Fibroblast of peridontal ligament (primary cell): ENCODE results near the gene PKN2.
"Not testable (repeated sequence)": the region's sequence is repeated elsewhere in the genome, so short reads cannot be mapped to it uniquely, and the experiment has no call there.

Source experiments
- DNase-seq: peaks from one replicate; pipeline ENCODE4 v3.0.0-alpha.2; 2010; ENCODE audit errors: extremely low read depth

PKN2 gene

DNA sequence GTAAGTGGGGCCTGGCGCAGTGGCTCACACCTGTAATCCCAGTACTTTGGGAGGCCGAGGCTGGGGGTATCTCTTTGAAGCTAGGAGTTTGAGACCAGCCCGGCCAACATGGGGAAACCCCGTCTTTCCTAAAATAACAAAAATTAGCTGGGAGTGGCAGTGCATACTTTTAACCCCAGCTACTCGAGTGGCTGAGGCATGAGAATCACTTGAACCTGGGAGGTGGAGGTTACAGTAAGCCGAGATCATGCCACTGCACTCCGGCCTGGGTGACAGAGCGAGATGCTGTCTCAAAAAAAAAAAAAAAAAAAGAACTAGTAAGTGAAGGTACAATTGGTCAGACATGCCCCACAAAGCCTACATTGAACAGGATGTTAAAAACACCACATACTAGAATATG is 196.6 kb downstream of the PKN2 start:
- DNase-seq: not testable (repeated sequence)

DNA sequence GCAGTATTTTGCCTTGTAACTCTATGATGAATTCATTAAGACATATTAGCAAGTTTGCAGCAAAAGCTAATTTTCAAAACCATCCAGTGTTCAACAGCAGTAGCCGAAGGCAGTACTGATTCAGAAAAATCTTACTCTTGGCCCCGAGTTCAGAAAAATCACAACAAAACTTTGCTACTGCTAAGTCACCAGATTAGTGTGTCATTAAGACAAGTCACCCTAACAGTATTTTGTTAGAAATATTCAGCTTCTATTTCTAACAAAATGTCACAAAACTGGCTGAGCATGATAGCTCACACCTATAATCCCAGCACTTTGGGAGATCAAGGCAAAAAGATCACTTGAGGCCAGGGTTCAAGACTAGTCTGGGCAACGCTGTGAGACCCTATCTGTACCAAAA is 199.1 kb downstream of the PKN2 start:
- DNase-seq: no peak
